Measurements from ENCODE around the gene TXNRD1.
"Not testable (repeated sequence)": the region's sequence is repeated elsewhere in the genome, so short reads cannot be mapped to it uniquely, and the experiment has no call there.

The TXNRD1 gene

GRCh38 chr12:104320627-104321024, 105.0 kb downstream of the TXNRD1 start:
- TF ChIP-seq CTCF (IDR thresholded peaks at IDR 0.05; ENCODE audit: low read depth, low read length) (no peak), POLR2A (IDR thresholded peaks at IDR 0.05; ENCODE audit: extremely low read depth, insufficient read length) (no peak), MYC (IDR thresholded peaks at IDR 0.05; ENCODE audit: low read depth, low read length) (no peak), MAX (IDR thresholded peaks at IDR 0.05; ENCODE audit: low read depth, low read length) (no peak)
- H3K4me3 ChIP-seq (ENCODE audit: low read depth, low read length) = no peak overlapping the region
- DNase-seq (ENCODE audit: low read depth) = no peak

GRCh38 chr12:104321949-104322348, 106.4 kb downstream of the TXNRD1 start:
- no peak for DNase-seq (ENCODE audit: low read depth)
- no peak overlapping the region for H3K4me3 ChIP-seq (ENCODE audit: low read depth, low read length)
- TF ChIP-seq MAX (IDR thresholded peaks at IDR 0.05; ENCODE audit: low read depth, low read length) (no peak), CTCF (IDR thresholded peaks at IDR 0.05; ENCODE audit: low read depth, low read length) (no peak), MYC (IDR thresholded peaks at IDR 0.05; ENCODE audit: low read depth, low read length) (no peak), POLR2A (IDR thresholded peaks at IDR 0.05; ENCODE audit: extremely low read depth, insufficient read length) (no peak)

- not testable (repeated sequence) for DNase-seq (ENCODE audit: low read depth); H3K4me3 ChIP-seq (ENCODE audit: low read depth, low read length)
These were observed 107.0 kb downstream of the TXNRD1 start for GRCh38 chr12:104322533-104322932.

GRCh38 chr12:104323899-104324298, 108.3 kb downstream of the TXNRD1 start:
- TF ChIP-seq CTCF (IDR thresholded peaks at IDR 0.05; ENCODE audit: low read depth, low read length) (no peak), POLR2A (IDR thresholded peaks at IDR 0.05; ENCODE audit: extremely low read depth, insufficient read length) (no peak)

GRCh38 chr12:104328278-104328677, 112.7 kb downstream of the TXNRD1 start:
- H3K4me3 ChIP-seq (ENCODE audit: low read depth, low read length); DNase-seq (ENCODE audit: low read depth): not testable (repeated sequence)

More at GRCh38 chr12:104323899-104324298, 108.3 kb downstream of the TXNRD1 start:
- no peak for DNase-seq (ENCODE audit: low read depth)
- H3K4me3 ChIP-seq (ENCODE audit: low read depth, low read length) = no peak overlapping the region

- no peak for DNase-seq (ENCODE audit: low read depth)
- no peak overlapping the region for H3K4me3 ChIP-seq (ENCODE audit: low read depth, low read length)
- TF ChIP-seq MAX (IDR thresholded peaks at IDR 0.05; ENCODE audit: low read depth, low read length) (no peak), CTCF (IDR thresholded peaks at IDR 0.05; ENCODE audit: low read depth, low read length) (no peak), MYC (IDR thresholded peaks at IDR 0.05; ENCODE audit: low read depth, low read length) (no peak), POLR2A (IDR thresholded peaks at IDR 0.05; ENCODE audit: extremely low read depth, insufficient read length) (no peak)
These were observed 113.2 kb downstream of the TXNRD1 start for GRCh38 chr12:104328790-104329189.

- TF ChIP-seq CTCF (IDR thresholded peaks at IDR 0.05; ENCODE audit: low read depth, low read length) (no peak), POLR2A (IDR thresholded peaks at IDR 0.05; ENCODE audit: extremely low read depth, insufficient read length) (no peak), MAX (IDR thresholded peaks at IDR 0.05; ENCODE audit: low read depth, low read length) (no peak), MYC (IDR thresholded peaks at IDR 0.05; ENCODE audit: low read depth, low read length) (no peak)
- DNase-seq (ENCODE audit: low read depth) = no peak
These were observed 114.3 kb downstream of the TXNRD1 start for GRCh38 chr12:104329707-104330532.

More at GRCh38 chr12:104329707-104330532, 114.3 kb downstream of the TXNRD1 start:
- no peak overlapping the region for H3K4me3 ChIP-seq (ENCODE audit: low read depth, low read length)
